ENCODE results near the gene PEX13. TPM values are rescaled to one million over a fixed set of nuclear protein-coding genes. Genes with fewer than 3 reads are reported as not detected.
A peak's percentile ranks its signal among the peaks of the same experiment; 100 is the strongest.

PEX13 gene
- total and polyA plus RNA-seq, 10 donors = 4.5 to 28.4 (median 17.2) TPM

DNA sequence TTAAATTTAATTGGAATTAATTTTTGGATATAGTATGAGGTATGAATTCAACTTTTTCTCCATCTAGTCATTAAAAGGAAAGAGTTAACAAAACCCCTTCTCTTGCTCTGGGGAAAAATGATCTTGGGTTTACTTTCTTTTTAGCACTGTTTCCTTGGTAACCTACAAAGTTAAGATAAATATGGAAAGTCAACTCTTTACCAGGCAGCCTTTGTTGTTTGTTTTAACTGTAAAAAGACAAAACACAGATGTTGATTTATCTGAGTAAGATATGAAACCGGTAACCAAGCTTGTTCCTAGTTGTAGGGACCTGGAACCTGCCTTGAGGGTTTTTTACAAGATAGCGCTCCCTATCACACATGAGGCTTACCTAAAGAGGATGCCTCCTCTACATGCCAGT lies 38.0 kb downstream of the PEX13 start:
- Histone ChIP-seq H3K9me3 (no peaks in the 10 kb centered on the region), H3K4me3 (no peak overlapping the region), H3K4me1 (no peaks in the 10 kb centered on the region), H3K27me3 (replicated peaks in 1 of 7) (no peaks in the 10 kb centered on the region), H3K36me3 (peaks cover 0 to 70% (median 16%) of the 10 kb centered on the region in 6 donors), H3K27ac (no peak overlapping the region)
- TF ChIP-seq, protein P1, sequence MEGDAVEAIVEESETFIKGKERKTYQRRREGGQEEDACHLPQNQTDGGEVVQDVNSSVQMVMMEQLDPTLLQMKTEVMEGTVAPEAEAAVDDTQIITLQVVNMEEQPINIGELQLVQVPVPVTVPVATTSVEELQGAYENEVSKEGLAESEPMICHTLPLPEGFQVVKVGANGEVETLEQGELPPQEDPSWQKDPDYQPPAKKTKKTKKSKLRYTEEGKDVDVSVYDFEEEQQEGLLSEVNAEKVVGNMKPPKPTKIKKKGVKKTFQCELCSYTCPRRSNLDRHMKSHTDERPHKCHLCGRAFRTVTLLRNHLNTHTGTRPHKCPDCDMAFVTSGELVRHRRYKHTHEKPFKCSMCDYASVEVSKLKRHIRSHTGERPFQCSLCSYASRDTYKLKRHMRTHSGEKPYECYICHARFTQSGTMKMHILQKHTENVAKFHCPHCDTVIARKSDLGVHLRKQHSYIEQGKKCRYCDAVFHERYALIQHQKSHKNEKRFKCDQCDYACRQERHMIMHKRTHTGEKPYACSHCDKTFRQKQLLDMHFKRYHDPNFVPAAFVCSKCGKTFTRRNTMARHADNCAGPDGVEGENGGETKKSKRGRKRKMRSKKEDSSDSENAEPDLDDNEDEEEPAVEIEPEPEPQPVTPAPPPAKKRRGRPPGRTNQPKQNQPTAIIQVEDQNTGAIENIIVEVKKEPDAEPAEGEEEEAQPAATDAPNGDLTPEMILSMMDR (IDR thresholded peaks at IDR 0.05 in 8 of 11, conservative IDR thresholded peaks at IDR 0.05 in 3 of 11) = no peak
- TF ChIP-seq POLR2AphosphoS5 (IDR thresholded peaks at IDR 0.05) (no peak), POLR2A (IDR thresholded peaks at IDR 0.05) (no peak)
- DNase-seq = no peak
- intact Hi-C loops (cut with DNase I; ENCODE audit: low total_unique reads) = no loop called here
- WGBS, 5 donors = 59 to 80% (median 74%) methylated on average over 2 of the region's 2 CpGs

DNA sequence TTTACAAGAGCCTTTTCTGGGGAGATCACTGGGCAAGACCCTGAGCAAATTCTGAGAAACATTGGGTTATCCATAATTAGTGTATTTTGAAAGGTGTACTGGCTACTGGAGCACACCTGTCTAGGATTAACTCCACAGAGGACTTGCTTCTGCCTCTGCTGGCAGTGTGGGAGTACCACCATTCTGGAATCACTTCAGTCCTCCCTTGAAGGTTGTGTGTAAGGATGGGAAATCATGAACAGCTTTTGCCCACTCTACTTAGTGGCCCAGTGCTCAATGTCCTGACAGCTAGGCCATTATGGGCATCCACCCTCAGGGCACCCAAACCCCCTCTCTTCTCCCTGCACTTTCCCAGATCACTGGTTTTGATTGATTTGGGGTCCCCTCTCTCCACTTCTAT lies 40.0 kb downstream of the PEX13 start:
- peaks cover 0 to 50% (median 9%) of the 10 kb centered on the region in 6 donors for H3K36me3 ChIP-seq
- intact Hi-C loops (cut with DNase I; ENCODE audit: low total_unique reads) = no loop called here
- H3K4me1 ChIP-seq = no peaks in the 10 kb centered on the region
- H3K27me3 ChIP-seq (replicated peaks in 1 of 7) = no peaks in the 10 kb centered on the region
- H3K9me3 ChIP-seq = no peaks in the 10 kb centered on the region
- no peak for TF ChIP-seq POLR2AphosphoS5 (IDR thresholded peaks at IDR 0.05)
- no peak for TF ChIP-seq POLR2A (IDR thresholded peaks at IDR 0.05)
- TF ChIP-seq, protein P1 (IDR thresholded peaks at IDR 0.05 in 8 of 11, conservative IDR thresholded peaks at IDR 0.05 in 3 of 11) = no peak
- H3K27ac ChIP-seq = no peak overlapping the region
- H3K4me3 ChIP-seq = no peak overlapping the region
- DNase-seq = no peak

DNA sequence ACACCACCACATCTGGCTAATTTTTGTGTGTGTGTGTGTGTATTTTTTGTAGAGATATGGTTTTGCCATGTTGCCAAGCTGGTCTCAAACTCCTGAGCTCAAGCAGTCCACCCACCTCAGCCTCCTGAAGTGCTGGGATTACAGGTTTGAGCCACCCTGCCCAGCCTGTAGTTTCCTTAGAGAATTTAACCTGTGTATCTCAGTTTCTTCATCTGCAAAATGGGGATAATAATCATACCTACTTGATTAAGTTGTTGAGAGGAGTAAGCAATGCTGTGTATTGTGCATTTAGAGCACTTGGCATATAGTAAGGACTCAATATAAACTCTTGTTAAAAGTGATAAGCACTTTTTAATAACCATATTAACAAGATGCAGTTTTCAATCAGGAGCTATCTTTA lies 41.9 kb downstream of the PEX13 start:
- no peak overlapping the region for H3K4me3 ChIP-seq
- peaks cover 0 to 32% (median 6%) of the 10 kb centered on the region in 6 donors for H3K36me3 ChIP-seq
- intact Hi-C loops (cut with DNase I; ENCODE audit: low total_unique reads) = no loop called here
- no peak for DNase-seq
- no peak overlapping the region for H3K27ac ChIP-seq
- peaks cover 0 to 1% (median under 1%) of the 10 kb centered on the region in 6 donors for H3K4me1 ChIP-seq
- H3K9me3 ChIP-seq = no peaks in the 10 kb centered on the region
- TF ChIP-seq, protein P1 (IDR thresholded peaks at IDR 0.05 in 8 of 11, conservative IDR thresholded peaks at IDR 0.05 in 3 of 11) = no peak
- TF ChIP-seq POLR2A (IDR thresholded peaks at IDR 0.05) (no peak), POLR2AphosphoS5 (IDR thresholded peaks at IDR 0.05) (no peak)
- H3K27me3 ChIP-seq (replicated peaks in 1 of 7) = no peaks in the 10 kb centered on the region

DNA sequence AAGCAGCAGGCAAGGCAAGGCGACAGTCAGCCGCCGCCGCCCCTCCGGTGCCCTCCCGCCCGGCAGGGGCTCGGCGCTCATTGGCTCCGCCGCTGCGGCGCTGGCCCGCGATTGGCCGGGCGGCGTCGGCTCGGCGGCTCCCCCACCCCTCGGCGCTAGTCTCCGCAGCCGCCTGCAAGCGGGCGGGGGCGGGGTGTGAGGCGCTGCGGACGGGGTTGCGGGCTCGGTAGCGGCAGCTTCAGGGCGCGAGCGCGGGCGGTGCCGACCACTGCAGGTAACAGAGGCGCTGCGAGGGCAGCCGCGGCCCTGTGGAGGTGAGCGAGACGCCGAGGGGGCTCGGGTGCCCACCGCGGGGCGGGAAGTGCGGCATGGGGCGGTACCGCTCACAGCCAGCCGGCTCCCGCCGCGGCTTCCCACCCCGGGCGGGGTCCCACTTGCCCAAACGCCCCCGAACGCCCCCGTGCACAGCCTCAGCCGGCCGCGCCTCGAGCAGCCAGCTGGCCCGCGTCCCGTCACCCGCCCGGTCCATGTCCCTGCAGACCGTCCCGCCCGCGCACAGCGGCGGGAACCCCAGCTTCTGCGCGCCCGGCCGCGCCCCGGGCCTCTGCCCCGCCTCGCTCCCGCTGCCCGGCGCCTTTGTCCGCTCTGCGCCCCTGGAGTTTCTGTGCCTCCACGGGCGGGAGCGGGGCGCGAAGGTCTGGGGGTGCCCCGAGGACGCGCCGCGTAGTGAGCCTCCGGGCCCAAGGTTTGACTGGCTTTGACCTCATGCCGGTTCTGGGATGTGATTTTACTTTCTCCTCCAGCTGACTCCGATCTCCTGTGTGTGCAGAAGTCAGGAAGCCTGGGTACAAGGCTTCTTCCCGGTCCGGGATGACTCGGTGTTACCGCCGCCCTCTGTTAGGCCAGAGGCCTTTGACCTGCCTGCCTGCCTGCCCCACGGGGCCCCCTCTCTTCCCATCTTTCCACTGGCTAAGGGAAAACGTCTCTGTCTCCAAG lies 48.5 kb downstream of the PEX13 start, which contains the start of gene SANBR:
Gene SANBR, plus strand, starts transcription at position 158 of the 996 bp plus-strand sequence. CDS start 4,480 bp downstream, outside the sequence.
- peak within 1 kb of the TSS; percentile 74 to 100 (median 96) for H3K4me3 ChIP-seq
- peaks cover 0 to 8% (median 0%) of the 10 kb centered on the region in 6 donors for H3K36me3 ChIP-seq
- H3K27me3 ChIP-seq (replicated peaks in 1 of 7) = no peaks in the 10 kb centered on the region
- peaks cover 5 to 24% (median 20%) of the 10 kb centered on the region in 6 donors for H3K4me1 ChIP-seq
- DNase-seq = peak; percentile 96
- 0 to 1% (median 1%) methylated on average over 40 to 112 of the region's 112 CpGs for WGBS, 5 donors
- TF ChIP-seq POLR2AphosphoS5 (IDR thresholded peaks at IDR 0.05) (peak; percentile 68 to 85 (median 84)), POLR2A (IDR thresholded peaks at IDR 0.05) (no peak)
- TF ChIP-seq, protein P1 (IDR thresholded peaks at IDR 0.05 in 8 of 11, conservative IDR thresholded peaks at IDR 0.05 in 3 of 11) = peak in 4 of 11 experiments; percentile 14 to 50 (median 39)
- peak within 1 kb of the TSS; percentile 1 to 90 (median 84) for H3K27ac ChIP-seq
- intact Hi-C loops (cut with DNase I; ENCODE audit: low total_unique reads) = no loop called here
- H3K9me3 ChIP-seq = no peaks in the 10 kb centered on the region
